COLO829 (cell line): ENCODE measurements around the gene DSCAML1.

Source experiments
- DNase-seq: peaks from one replicate; pipeline ENCODE4 v3.0.0; 2012; ENCODE audit warnings: low spot score

DSCAML1 gene

GRCh38 chr11:117752071-117752470 lies 44.9 kb downstream of the DSCAML1 start:
- DNase-seq = no peak

GRCh38 chr11:117750916-117751662 lies 45.9 kb downstream of the DSCAML1 start:
- no peak for DNase-seq

GRCh38 chr11:117750357-117750756 lies 46.7 kb downstream of the DSCAML1 start:
- DNase-seq = no peak

GRCh38 chr11:117749541-117749910 lies 47.5 kb downstream of the DSCAML1 start:
- no peak for DNase-seq

GRCh38 chr11:117748771-117749540 lies 48.1 kb downstream of the DSCAML1 start:
- no peak for DNase-seq

GRCh38 chr11:117747892-117748291 lies 49.1 kb downstream of the DSCAML1 start:
- no peak for DNase-seq

- DNase-seq = no peak
These were observed 51.7 kb downstream of the DSCAML1 start for GRCh38 chr11:117745346-117745745.

- no peak for DNase-seq
These were observed 52.4 kb downstream of the DSCAML1 start for GRCh38 chr11:117744471-117745150.

- DNase-seq = no peak
These were observed 53.7 kb downstream of the DSCAML1 start for GRCh38 chr11:117743121-117743815.

- no peak for DNase-seq
These were observed 58.6 kb downstream of the DSCAML1 start for GRCh38 chr11:117738246-117738957.

- DNase-seq = no peak
These were observed 61.6 kb downstream of the DSCAML1 start for GRCh38 chr11:117735350-117735977.

GRCh38 chr11:117734601-117735024 lies 62.4 kb downstream of the DSCAML1 start:
- no peak for DNase-seq

GRCh38 chr11:117733316-117733715 lies 63.7 kb downstream of the DSCAML1 start:
- DNase-seq = no peak

GRCh38 chr11:117731722-117732290 lies 65.2 kb downstream of the DSCAML1 start:
- no peak for DNase-seq

GRCh38 chr11:117730208-117730800 lies 66.7 kb downstream of the DSCAML1 start:
- DNase-seq = no peak

GRCh38 chr11:117725048-117725734 lies 71.8 kb downstream of the DSCAML1 start:
- no peak for DNase-seq

GRCh38 chr11:117724621-117725020 lies 72.4 kb downstream of the DSCAML1 start:
- no peak for DNase-seq

GRCh38 chr11:117724104-117724503 lies 72.9 kb downstream of the DSCAML1 start:
- no peak for DNase-seq

- DNase-seq = no peak
These were observed 73.6 kb downstream of the DSCAML1 start for GRCh38 chr11:117723277-117724024.
